Measurements from ENCODE around the gene OR2L8. TPM values are rescaled to one million over a fixed set of nuclear protein-coding genes. Genes with fewer than 3 reads are reported as not detected.

Gene OR2L8
- total and polyA plus RNA-seq, 8 donors = not detected

DNA sequence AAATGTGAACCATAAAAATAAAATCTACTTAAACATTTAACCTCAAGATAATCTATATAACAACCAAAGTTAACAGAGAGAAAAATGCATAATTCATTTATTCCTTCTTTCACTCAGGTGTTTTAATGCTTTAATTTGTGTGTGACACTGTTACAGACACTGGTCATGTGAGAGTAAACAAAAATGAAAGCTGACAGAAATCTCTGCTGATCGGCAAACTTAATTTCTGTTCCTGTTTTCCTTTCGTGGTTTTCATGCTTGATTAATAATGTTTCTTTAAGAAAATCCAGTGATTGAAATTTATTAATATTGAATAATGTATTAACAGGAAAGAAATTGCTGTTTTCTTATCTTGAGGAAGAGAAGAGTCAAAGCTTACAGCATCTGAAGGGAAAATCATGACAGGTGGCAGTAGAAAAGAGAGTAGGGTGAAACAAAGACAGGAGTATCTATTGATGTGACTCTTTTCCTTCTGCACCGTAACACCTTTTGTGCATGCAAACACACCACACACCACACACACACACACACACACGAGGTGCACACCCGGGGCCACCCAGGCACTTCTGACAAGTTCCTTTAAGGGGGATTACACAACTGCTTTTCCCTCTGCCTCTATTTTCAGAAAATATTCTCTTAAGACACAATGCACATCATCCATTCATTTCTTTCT is 18.0 kb downstream of the OR2L8 start:
- ATAC-seq = no peak
- intact Hi-C loops (cut with DNase I) = no loop called here
- Histone ChIP-seq H3K27ac (no peak overlapping the region), H3K27me3 (no peaks in the 10 kb centered on the region), H3K4me1 (no peaks in the 10 kb centered on the region), H3K9me3 (no peaks in the 10 kb centered on the region), H3K36me3 (no peaks in the 10 kb centered on the region), H3K4me3 (no peak overlapping the region)
- TF ChIP-seq, protein P1, sequence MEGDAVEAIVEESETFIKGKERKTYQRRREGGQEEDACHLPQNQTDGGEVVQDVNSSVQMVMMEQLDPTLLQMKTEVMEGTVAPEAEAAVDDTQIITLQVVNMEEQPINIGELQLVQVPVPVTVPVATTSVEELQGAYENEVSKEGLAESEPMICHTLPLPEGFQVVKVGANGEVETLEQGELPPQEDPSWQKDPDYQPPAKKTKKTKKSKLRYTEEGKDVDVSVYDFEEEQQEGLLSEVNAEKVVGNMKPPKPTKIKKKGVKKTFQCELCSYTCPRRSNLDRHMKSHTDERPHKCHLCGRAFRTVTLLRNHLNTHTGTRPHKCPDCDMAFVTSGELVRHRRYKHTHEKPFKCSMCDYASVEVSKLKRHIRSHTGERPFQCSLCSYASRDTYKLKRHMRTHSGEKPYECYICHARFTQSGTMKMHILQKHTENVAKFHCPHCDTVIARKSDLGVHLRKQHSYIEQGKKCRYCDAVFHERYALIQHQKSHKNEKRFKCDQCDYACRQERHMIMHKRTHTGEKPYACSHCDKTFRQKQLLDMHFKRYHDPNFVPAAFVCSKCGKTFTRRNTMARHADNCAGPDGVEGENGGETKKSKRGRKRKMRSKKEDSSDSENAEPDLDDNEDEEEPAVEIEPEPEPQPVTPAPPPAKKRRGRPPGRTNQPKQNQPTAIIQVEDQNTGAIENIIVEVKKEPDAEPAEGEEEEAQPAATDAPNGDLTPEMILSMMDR (IDR thresholded peaks at IDR 0.05) = no peak
- DNase-seq = no peak

DNA sequence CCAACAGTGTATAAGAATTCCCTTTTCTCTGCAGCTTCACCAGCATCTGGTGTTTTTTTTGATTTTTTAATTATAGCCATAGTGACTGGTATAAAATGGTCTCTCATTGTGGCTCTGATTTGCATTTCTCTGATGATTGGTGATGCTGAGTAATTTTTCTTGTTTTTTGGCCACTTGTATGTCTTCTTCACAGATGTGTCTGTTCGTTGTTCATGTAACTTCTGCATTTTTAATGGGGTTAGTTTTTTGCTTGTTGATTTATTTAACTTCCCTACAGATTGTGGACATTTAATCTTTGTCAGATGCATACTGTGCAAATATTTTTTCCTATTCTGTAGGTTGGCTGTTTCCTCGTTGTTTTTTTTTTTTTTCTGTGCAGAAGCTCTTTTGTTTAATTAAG is 44.3 kb downstream of the OR2L8 start:
- no peaks in the 10 kb centered on the region for H3K36me3 ChIP-seq
- intact Hi-C loops (cut with DNase I) = no loop called here
- no peak overlapping the region for H3K4me3 ChIP-seq
- TF ChIP-seq, protein P1 (IDR thresholded peaks at IDR 0.05) = no peak
- DNase-seq (no peak), ATAC-seq (no peak)
- no peaks in the 10 kb centered on the region for H3K9me3 ChIP-seq
- H3K4me1 ChIP-seq = no peaks in the 10 kb centered on the region
- no peak overlapping the region for H3K27ac ChIP-seq
- H3K27me3 ChIP-seq = no peaks in the 10 kb centered on the region

DNA sequence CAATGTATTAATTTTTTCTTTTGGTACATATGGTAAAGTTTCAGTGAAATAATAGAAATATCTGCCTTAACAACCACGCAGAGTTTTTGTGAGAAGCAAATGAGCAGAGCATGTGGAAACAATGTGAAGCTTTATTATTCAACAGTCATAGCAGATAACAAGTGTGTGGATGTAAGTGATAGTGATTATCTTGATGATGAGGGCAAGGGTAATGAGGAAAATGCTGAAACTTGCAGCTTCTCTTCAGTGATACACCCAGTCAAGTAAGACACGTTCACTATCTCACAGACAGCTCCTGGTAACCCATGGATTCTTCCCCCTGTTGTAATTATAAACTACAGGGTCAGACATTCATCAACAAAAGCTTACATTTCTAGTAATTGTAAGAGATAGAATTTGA is 50.2 kb downstream of the OR2L8 start:
- Histone ChIP-seq H3K9me3 (no peaks in the 10 kb centered on the region), H3K27ac (no peak overlapping the region), H3K4me3 (no peak overlapping the region), H3K27me3 (no peaks in the 10 kb centered on the region), H3K4me1 (no peaks in the 10 kb centered on the region), H3K36me3 (no peaks in the 10 kb centered on the region)
- intact Hi-C loops (cut with DNase I) = no loop called here
- ATAC-seq (no peak), DNase-seq (no peak)
- TF ChIP-seq, protein P1 (IDR thresholded peaks at IDR 0.05) = no peak

Other genes starting within 250 kb of the OR2L8 start
- gene OR6F1, start 232.2 kb upstream of the OR2L8 start, total RNA-seq = not detected
- not detected for gene OR6F1, start 232.2 kb upstream of the OR2L8 start, polyA plus RNA-seq (ENCODE audit: insufficient read length in 6 of 6)
- not detected for gene OR14K1, start 210.2 kb upstream of the OR2L8 start, total RNA-seq
- not detected for gene OR14K1, start 210.2 kb upstream of the OR2L8 start, polyA plus RNA-seq (ENCODE audit: insufficient read length in 6 of 6)
- gene OR14A2, start 200.7 kb upstream of the OR2L8 start, total RNA-seq = not detected
- not detected for gene OR14A2, start 200.7 kb upstream of the OR2L8 start, polyA plus RNA-seq (ENCODE audit: insufficient read length in 6 of 6)
- gene OR1C1, start 188.3 kb upstream of the OR2L8 start, total RNA-seq = not detected
- gene OR1C1, start 188.3 kb upstream of the OR2L8 start, polyA plus RNA-seq (ENCODE audit: insufficient read length in 6 of 6) = under 1 TPM in 2 of 6 donors, not detected in 4; 0.04 to 0.15 TPM
- not detected for gene OR14A16, start 124.7 kb upstream of the OR2L8 start, total RNA-seq
- gene OR14A16, start 124.7 kb upstream of the OR2L8 start, polyA plus RNA-seq (ENCODE audit: insufficient read length in 6 of 6) = not detected
- gene OR11L1, start 107.0 kb upstream of the OR2L8 start, total RNA-seq = not detected
- not detected for gene OR11L1, start 107.0 kb upstream of the OR2L8 start, polyA plus RNA-seq (ENCODE audit: insufficient read length in 6 of 6)
- 1 to 10 TPM; 3.8 to 4.8 TPM for gene TRIM58, start 91.7 kb upstream of the OR2L8 start, total RNA-seq
- gene TRIM58, start 91.7 kb upstream of the OR2L8 start, polyA plus RNA-seq (ENCODE audit: insufficient read length in 6 of 6) = 1 to 10 TPM; 1.6 to 4.2 (median 3.5) TPM
- gene OR2W3, start 53.3 kb upstream of the OR2L8 start, total RNA-seq = 1 to 10 TPM in 1 of 2 donors, not detected in 1; 2.1 TPM
- gene OR2W3, start 53.3 kb upstream of the OR2L8 start, polyA plus RNA-seq (ENCODE audit: insufficient read length in 6 of 6) = under 1 TPM; 0.24 to 0.98 (median 0.44) TPM
- gene OR2T8, start 28.6 kb upstream of the OR2L8 start, total RNA-seq = not detected
- not detected for gene OR2T8, start 28.6 kb upstream of the OR2L8 start, polyA plus RNA-seq (ENCODE audit: insufficient read length in 6 of 6)
- not detected for gene OR2AJ1, start 24.0 kb upstream of the OR2L8 start, total RNA-seq
- not detected for gene OR2AJ1, start 24.0 kb upstream of the OR2L8 start, polyA plus RNA-seq (ENCODE audit: insufficient read length in 6 of 6)
- not detected for gene OR2AK2, start 16.4 kb downstream of the OR2L8 start, total RNA-seq
- not detected for gene OR2AK2, start 16.4 kb downstream of the OR2L8 start, polyA plus RNA-seq (ENCODE audit: insufficient read length in 6 of 6)
- not detected for gene OR2L5, start 64.8 kb downstream of the OR2L8 start, total RNA-seq
- not detected for gene OR2L5, start 64.8 kb downstream of the OR2L8 start, polyA plus RNA-seq (ENCODE audit: insufficient read length in 6 of 6)
- gene OR2L2, start 81.2 kb downstream of the OR2L8 start, total RNA-seq = under 1 TPM in 1 of 2 donors, not detected in 1; 0.06 TPM
- under 1 TPM in 5 of 6 donors, not detected in 1; 0.04 to 0.09 (median 0.07) TPM for gene OR2L2, start 81.2 kb downstream of the OR2L8 start, polyA plus RNA-seq (ENCODE audit: insufficient read length in 6 of 6)
- gene OR2L3, start 98.0 kb downstream of the OR2L8 start, total RNA-seq = not detected
- not detected for gene OR2L3, start 98.0 kb downstream of the OR2L8 start, polyA plus RNA-seq (ENCODE audit: insufficient read length in 6 of 6)
- gene OR2L13, start 146.3 kb downstream of the OR2L8 start, total RNA-seq = not detected
- gene OR2L13, start 146.3 kb downstream of the OR2L8 start, polyA plus RNA-seq (ENCODE audit: insufficient read length in 6 of 6) = not detected
- gene OR2M5, start 196.3 kb downstream of the OR2L8 start, total RNA-seq = not detected
- not detected for gene OR2M5, start 196.3 kb downstream of the OR2L8 start, polyA plus RNA-seq (ENCODE audit: insufficient read length in 6 of 6)
- not detected for gene OR2M2, start 226.0 kb downstream of the OR2L8 start, total RNA-seq
- gene OR2M2, start 226.0 kb downstream of the OR2L8 start, polyA plus RNA-seq (ENCODE audit: insufficient read length in 6 of 6) = not detected
- gene OR2M3, start 248.4 kb downstream of the OR2L8 start, total RNA-seq = not detected
- under 1 TPM; 0.01 to 0.07 (median 0.04) TPM for gene OR2M3, start 248.4 kb downstream of the OR2L8 start, polyA plus RNA-seq (ENCODE audit: insufficient read length in 6 of 6)

Data from left lung (tissue), 10 donors.